Kidney tubule cell (primary cell): ENCODE results near the gene OPCML.

Source experiments
- DNase-seq: peaks from one replicate; pipeline ENCODE4 v3.0.0-alpha.2; 2018; ENCODE audit warnings: low spot score

OPCML gene

DNA sequence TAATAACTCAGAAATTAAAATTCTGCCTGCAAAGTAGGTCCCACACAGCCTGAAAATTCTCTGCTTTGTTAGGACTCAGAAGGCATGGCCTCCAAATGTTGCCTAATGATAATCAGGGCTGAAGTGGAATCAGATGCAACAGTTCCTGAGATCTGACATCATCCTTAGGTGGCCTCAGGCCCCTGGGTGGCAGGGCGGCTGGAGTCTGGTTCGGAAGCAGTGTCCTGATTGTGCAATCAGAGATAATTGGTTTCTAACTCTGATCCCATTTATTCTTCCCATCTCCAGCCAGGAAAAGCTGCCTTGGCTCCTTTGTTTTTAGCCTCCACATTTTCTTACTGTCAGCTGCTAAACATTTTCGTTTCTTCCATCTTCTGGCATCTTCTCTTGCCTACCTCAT, 399.3 kb downstream of the OPCML start:
- DNase-seq: no peak

DNA sequence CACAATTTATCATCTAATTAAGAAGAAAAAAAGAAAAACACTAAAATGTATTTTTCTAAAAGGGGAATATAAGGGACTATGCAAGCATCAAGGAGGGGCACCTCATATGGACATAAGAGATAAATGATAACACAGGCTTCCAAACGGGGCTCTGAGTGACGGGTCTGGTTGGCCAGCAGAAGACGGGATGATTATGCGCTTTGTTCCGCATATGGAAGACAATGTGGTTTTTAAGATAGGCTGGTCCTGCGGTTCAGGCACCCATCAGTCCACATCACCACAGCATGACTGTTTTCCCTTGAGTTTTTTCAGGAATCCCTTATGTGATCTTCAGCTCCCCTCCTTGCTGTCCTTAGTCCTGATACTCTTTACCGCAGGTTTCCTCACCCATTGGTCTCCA, 404.6 kb downstream of the OPCML start:
- DNase-seq: no peak

- DNase-seq: no peak
Measured at GRCh38 chr11:133123796-133124195, 408.5 kb downstream of the OPCML start.

DNA sequence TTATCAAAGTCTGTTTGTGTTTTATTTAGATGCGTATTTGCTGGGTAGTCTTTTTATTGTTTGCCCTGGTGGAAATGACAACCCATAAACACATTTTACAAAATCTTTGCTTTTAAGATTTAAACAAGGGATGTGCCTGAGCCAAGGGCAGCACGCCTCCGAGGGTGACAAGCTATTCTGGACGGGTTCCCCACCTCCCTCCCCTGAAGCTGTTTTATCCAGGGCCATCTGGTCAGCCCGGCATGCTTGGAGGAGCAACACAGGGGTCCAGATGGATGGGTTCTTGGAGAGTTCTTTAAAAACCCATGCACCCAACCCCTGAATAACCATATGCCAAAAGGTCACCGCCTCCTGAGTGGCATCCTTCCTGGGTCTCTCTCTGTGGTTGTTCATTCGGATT, 408.9 kb downstream of the OPCML start:
- DNase-seq: no peak

DNA sequence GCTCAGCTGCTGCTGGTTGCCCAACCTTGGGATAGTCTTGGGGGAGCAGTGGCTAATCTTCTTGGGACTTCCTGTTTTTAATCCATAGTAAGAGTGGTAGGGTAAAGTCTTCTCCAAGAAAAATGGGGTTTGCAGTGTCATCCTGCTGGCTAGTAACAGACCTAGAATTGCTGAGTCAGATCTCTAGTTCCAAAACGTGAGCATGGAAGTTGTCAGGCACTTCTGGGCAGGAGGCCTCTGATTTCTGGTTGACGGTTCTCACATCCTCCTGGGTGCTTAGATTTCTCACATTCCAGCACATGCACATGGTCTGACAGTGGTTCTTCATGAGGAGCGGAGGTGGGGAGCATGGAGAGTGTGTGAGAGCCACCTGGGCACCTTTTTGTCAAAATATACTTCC, 410.0 kb downstream of the OPCML start:
- no peak for DNase-seq

DNA sequence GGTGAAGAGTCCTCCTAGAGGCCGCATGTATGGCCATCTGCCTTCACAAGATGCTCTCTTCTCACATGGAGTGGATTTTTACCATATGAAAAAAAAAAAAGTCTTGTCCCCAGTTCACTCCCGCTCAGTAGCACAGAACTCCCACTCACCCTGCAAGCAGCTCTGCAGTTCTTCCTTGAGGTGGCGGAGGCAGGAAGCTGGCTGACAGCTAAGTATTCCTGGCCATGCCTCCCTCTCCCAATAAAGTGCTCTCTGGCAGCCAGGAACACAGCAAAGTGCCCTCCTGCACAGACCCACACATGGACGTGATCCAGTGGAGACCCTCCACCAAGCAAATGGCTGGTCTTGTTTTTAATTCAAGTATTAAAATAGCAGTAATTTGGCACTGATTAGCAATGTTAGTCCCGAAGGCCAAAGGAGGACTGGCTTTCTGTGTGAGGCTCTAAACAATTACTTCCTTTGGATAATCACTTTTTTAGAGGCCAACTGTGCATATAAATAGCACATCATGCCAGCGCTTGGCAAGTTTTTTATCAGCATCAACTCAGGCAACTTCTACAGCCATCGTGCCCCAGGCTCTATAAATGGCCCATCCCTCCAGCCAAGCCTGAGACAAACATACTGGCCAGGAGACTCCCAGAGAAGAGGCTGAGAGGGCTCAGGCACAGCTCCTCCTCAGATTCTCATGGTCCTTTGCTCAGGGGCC, 413.6 kb downstream of the OPCML start:
- no peak for DNase-seq

DNA sequence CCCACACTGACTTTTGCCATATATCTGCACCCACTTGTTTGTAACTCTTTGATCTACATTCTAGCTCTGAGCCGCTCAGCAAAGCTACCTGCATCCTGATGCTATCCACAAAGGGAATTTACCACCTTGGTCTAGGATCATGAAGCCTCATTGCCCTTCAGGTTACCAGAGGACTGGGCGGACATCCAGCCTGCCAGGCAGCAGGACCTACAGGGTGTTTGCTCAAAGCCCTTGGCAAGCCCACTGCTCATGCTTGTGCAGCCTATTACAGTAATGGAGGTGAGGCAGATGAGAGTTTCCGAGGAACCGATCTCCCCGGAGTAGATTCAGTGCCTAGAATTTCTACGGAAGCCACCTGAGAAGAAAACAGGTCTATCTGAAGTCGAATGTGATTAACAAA, 417.2 kb downstream of the OPCML start:
- DNase-seq: no peak

DNA sequence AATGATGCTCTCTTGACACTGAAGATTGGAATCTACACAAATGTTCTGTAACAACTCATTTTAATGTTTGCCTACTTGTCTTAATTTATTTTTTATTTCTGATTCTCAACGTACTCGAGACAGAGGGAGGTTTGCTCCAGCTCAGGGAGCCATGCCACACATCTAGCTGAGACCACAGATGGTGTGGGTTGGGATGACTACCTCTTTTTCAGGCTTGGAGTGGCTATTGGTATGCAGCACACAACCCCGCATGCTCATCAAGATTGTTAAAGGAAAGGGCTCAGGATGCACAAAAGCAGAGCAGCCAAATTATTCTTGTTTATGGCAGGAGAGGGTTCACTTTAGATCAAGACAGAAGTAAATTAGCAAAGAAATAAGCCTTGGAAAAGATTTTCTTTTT, 424.5 kb downstream of the OPCML start:
- no peak for DNase-seq

- DNase-seq: no peak
Measured at GRCh38 chr11:133107136-133107535, 425.2 kb downstream of the OPCML start.

GRCh38 chr11:133106417-133106816, 425.9 kb downstream of the OPCML start:
- DNase-seq: no peak

DNA sequence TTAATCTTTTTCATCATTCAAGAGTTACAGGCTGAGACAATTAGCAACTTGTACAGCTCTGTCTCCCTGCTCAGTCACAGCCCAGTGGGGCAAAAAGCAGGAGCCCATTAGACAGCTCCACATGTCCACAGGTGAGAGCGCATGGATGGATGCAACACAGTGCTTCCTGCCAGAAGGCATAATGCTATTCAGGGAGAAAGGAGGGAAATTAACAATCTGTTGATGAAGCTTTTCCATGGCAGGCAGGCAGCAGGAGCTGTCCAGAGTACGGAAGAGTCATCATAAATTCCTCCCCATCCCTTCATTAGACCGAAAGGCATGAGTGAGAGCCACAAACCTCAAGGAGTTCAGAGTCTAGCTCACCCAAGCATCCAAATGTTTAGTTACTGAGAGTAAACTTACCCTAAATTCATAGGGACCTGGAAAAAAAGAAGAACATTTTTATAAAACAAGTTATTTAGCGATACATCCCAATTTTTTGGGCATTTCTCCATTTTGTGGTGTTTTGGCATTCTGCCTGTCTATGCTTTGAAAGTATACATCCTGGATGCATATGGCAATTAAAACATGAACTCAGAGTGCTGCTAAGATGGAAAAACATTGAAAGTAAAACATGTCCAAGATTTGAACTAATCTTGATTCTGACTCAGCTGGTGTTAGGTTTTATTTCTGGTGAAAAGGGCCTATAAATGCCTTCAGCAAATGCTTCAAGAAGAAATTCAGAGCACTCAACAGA, 428.1 kb downstream of the OPCML start:
- DNase-seq: no peak

GRCh38 chr11:133096981-133097380, 435.3 kb downstream of the OPCML start:
- DNase-seq: no peak

- no peak for DNase-seq
Measured at GRCh38 chr11:133086518-133086917, 445.8 kb downstream of the OPCML start.

DNA sequence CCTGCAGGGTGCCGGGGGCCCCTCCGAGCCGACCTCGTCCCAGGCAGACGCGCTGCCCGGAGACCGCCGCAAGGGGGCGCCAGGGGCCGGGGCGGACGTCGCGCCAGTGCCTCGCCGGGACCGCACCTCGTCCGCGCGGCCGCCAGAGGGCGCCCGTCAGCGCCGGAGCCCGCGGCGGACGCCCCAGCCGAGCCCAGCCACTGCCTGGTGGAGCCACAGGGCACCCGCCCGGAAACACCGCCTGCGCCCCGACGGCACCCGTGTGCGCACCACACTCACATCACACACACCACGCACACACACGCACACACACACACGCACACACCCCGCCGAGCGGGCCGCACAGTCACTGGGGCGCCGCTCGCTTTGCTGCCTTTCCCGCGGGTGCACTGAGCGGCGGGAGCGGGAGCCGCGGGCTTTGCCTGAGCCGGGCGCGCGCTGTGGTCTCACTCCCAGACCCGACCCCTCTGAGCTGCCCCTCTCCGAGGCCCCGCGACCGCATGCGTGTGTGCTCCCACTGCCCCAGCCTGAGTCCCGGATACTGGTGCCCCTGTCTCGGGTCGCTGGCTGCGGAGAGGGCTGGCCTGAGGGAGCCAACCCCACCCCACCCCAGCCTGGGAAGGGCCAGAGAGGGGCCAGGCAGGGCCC, 449.3 kb downstream of the OPCML start:
- DNase-seq: peak; percentile 65

GRCh38 chr11:133082453-133082781, 449.9 kb downstream of the OPCML start:
- DNase-seq: no peak

- DNase-seq: no peak
Measured at GRCh38 chr11:133081730-133082452, 450.4 kb downstream of the OPCML start.

DNA sequence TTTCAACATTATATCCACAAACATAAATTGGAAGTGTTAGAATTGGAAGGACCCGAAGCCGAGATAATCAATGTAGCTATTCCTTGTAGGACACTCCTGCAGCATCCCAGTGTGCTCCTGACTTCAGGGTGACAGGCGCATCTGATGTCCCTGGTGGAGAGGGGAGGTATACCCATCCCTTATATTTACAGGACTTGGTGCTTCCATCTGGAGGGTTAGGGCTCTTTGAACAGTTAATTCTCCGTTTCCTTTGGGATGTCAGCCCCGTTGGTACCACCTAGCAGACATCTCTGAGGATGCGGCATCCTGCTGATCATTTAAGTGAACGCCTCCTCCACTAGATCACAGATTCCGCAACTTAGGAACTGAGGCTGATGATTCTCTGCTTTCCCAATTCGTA, 451.3 kb downstream of the OPCML start:
- no peak for DNase-seq

GRCh38 chr11:133078591-133079404, 453.5 kb downstream of the OPCML start:
- peak; percentile 50 for DNase-seq

DNA sequence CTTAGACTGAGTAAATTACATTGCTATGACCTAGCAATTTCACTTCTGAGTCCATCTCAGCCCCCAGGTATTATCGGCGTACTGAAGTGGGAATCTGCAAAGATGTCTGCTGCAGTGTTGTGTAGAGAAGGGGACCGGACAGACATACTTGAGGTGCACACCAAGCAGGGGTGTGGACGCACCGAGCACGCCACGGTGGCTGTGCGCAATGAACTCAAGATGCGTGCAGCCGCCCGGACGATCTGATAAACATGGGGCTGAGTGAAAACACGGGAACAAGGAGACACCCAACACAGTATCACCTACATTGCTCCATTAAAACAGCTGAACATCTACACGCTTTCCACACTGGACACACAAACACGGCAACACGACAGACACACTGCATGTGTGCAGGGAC, 454.3 kb downstream of the OPCML start:
- no peak for DNase-seq

DNA sequence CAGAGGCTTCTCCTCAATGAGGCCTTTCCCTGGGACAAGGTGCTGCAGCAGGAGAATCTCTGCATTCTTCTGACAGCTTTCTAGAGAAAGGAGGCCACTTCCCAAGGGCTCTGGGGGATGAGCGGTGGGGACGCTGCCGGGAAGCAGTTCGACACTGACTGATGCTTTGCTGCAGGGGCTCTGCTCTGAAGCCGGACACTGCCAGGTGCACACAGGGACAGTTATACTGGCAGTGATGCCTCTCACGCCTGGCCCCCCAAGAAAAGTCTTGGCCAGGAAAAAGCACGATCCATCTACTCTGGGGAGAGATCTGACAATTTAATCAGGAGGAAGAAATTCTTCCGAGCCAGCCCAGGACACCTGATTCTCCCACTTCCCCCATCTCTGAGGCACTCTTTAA, 456.9 kb downstream of the OPCML start:
- DNase-seq: no peak

DNA sequence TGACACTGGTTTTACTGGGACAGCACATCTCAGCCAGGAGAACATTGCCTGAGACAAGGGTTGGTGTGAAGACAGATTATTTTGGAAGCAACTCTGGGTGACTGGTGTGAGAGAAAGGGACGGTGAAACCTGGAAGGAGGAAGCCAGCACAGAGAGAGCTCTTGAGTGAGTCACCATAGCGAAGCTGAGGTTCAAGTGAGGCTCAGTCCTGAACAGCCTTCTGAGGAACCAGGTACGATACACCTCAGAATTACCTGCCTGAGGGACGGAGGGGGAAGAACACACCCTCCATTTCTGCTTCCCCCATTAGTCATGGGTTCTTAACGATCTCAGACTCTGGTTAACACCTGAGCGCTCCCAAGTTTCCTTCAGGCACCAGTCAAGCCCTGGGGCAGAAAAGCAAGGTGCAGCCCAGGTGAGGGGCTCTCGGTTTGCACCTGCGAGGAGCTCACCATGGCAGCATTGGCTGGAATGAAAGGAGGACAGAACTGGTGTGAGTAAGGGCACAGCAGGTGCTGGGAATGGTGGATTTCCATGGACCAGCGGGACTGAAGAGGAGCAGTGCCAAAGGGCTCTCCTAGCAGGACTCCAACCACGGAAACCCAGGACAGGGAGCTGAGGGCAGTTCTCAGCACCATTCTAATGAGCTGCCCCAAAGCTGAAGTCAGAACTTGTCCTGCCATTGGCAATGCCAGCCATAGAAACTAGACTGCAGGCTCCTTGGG, 459.3 kb downstream of the OPCML start:
- DNase-seq: peak; percentile 43
